Measurements from ENCODE around the gene CACNA1B. TPM values are rescaled to one million over a fixed set of nuclear protein-coding genes. Genes with fewer than 3 reads are reported as not detected.

The CACNA1B gene
- total RNA-seq, 1 experiment from 2014 or later: not detected

DNA sequence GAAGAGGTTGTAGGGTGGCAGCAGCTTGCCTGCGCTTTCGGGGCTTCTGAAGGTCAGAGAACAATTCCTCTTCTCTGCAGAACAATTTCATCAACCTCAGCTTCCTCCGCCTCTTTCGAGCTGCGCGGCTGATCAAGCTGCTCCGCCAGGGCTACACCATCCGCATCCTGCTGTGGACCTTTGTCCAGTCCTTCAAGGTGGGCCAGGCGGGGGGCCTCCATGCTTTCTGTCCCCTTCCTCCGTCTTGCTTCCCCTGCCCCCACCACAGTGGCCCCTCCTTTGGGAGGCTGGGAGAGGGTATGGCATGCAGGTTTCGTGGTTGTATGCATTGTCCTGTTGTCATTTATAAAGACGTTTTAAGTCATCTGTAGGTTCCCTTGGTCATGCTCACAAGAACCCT lies 195.8 kb downstream of the CACNA1B start:
- Histone ChIP-seq H4K20me1 (ENCODE audit: insufficient read depth, low read depth, low read length) (no peaks in the 10 kb centered on the region), H3K36me3 (ENCODE audit: insufficient read depth, low read length) (no peaks in the 10 kb centered on the region), H3K9ac (ENCODE audit: low read length) (no peak overlapping the region), H2AFZ (ENCODE audit: low read length) (no peak overlapping the region), H3K27me3 (ENCODE audit: low read length) (no peaks in the 10 kb centered on the region), H3K9me3 (ENCODE audit: low read length) (no peaks in the 10 kb centered on the region), H3K4me2 (ENCODE audit: low read depth, low read length, poor library complexity, severe bottlenecking) (no peak overlapping the region), H3K4me1 (ENCODE audit: low read length) (no peaks in the 10 kb centered on the region), H3K4me3 (ENCODE audit: low read length) (no peak overlapping the region), H3K27ac (ENCODE audit: low read length) (no peak overlapping the region), H3K9me2 (replicated peaks; ENCODE audit: insufficient read depth, low read length) (no peaks in the 10 kb centered on the region), H3K79me2 (ENCODE audit: low read length) (no peaks in the 10 kb centered on the region)
- no peak for DNase-seq

DNA sequence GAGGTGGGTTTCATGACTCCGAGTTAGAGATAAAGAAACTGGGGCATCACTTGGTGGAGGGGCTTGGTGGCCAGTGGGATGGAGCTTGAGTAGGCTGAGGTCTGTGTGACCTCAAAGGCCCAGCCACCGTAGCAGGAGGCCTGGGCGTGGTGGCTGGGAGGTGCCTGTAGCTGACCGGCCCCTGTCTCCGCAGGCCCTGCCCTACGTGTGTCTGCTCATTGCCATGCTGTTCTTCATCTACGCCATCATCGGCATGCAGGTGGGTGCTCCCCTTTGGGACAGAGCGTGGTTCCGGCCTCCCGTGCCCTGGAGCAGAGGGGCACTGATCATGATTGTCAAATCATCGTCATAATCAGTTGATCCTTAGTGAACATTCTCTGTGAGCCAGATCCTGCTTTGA lies 196.2 kb downstream of the CACNA1B start:
- Histone ChIP-seq H3K36me3 (ENCODE audit: insufficient read depth, low read length) (no peaks in the 10 kb centered on the region), H3K27ac (ENCODE audit: low read length) (no peak overlapping the region), H3K4me1 (ENCODE audit: low read length) (no peaks in the 10 kb centered on the region), H3K27me3 (ENCODE audit: low read length) (no peaks in the 10 kb centered on the region), H2AFZ (ENCODE audit: low read length) (no peak overlapping the region), H3K9me3 (ENCODE audit: low read length) (no peaks in the 10 kb centered on the region), H3K9me2 (replicated peaks; ENCODE audit: insufficient read depth, low read length) (no peaks in the 10 kb centered on the region), H3K9ac (ENCODE audit: low read length) (no peak overlapping the region), H4K20me1 (ENCODE audit: insufficient read depth, low read depth, low read length) (no peaks in the 10 kb centered on the region), H3K4me2 (ENCODE audit: low read depth, low read length, poor library complexity, severe bottlenecking) (no peak overlapping the region), H3K4me3 (ENCODE audit: low read length) (no peak overlapping the region), H3K79me2 (ENCODE audit: low read length) (no peaks in the 10 kb centered on the region)
- DNase-seq: no peak

DNA sequence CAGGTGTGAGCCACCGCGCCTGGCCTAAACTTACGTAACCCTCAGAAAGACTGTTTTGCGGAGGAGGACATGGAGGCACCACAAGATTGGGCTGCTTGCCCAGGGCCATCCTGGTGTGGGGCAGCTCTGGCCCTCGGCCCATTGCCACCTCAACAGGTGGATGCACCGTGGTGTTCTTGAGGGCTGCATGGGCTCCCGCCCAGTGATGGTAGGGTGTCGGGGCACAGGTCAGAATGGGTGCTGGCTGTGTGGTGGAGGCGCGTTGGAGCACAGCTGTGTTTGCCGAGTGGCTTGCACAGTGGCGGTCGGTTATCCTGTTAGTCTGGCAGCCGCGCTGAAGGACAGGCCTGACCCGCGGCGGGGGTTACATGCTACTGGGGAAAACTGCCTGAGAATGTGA lies 196.9 kb downstream of the CACNA1B start:
- no peaks in the 10 kb centered on the region for H3K9me3 ChIP-seq (ENCODE audit: low read length)
- no peak overlapping the region for H3K27ac ChIP-seq (ENCODE audit: low read length)
- no peak overlapping the region for H3K9ac ChIP-seq (ENCODE audit: low read length)
- H3K4me2 ChIP-seq (ENCODE audit: low read depth, low read length, poor library complexity, severe bottlenecking): no peak overlapping the region
- no peak for DNase-seq
- no peaks in the 10 kb centered on the region for H3K4me1 ChIP-seq (ENCODE audit: low read length)
- H3K9me2 ChIP-seq (replicated peaks; ENCODE audit: insufficient read depth, low read length): no peaks in the 10 kb centered on the region
- H3K79me2 ChIP-seq (ENCODE audit: low read length): no peaks in the 10 kb centered on the region
- no peaks in the 10 kb centered on the region for H3K27me3 ChIP-seq (ENCODE audit: low read length)
- H2AFZ ChIP-seq (ENCODE audit: low read length): no peak overlapping the region
- H3K36me3 ChIP-seq (ENCODE audit: insufficient read depth, low read length): no peaks in the 10 kb centered on the region
- H4K20me1 ChIP-seq (ENCODE audit: insufficient read depth, low read depth, low read length): no peaks in the 10 kb centered on the region
- H3K4me3 ChIP-seq (ENCODE audit: low read length): no peak overlapping the region

DNA sequence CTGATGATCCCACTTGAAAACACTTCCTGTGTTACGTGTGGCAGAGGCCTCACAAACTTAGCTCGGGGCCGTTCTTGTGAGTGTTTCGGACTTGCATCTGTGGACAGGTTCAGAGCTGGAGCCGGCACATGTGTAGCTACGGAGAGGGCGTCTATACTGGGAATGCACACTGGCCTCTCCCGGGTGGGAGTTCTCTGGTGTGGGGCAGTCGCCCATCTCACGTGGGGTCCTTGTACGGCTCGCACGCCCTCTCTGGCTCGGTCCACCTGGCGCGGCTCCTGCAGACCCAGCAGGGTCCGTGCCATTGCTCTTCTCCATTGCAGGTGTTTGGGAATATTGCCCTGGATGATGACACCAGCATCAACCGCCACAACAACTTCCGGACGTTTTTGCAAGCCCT lies 197.9 kb downstream of the CACNA1B start:
- H3K9me3 ChIP-seq (ENCODE audit: low read length): no peaks in the 10 kb centered on the region
- H3K27ac ChIP-seq (ENCODE audit: low read length): no peak overlapping the region
- no peaks in the 10 kb centered on the region for H3K4me1 ChIP-seq (ENCODE audit: low read length)
- H3K9ac ChIP-seq (ENCODE audit: low read length): no peak overlapping the region
- H3K36me3 ChIP-seq (ENCODE audit: insufficient read depth, low read length): no peaks in the 10 kb centered on the region
- H3K4me3 ChIP-seq (ENCODE audit: low read length): no peak overlapping the region
- no peaks in the 10 kb centered on the region for H3K79me2 ChIP-seq (ENCODE audit: low read length)
- no peak overlapping the region for H2AFZ ChIP-seq (ENCODE audit: low read length)
- no peaks in the 10 kb centered on the region for H3K9me2 ChIP-seq (replicated peaks; ENCODE audit: insufficient read depth, low read length)
- no peaks in the 10 kb centered on the region for H4K20me1 ChIP-seq (ENCODE audit: insufficient read depth, low read depth, low read length)
- H3K27me3 ChIP-seq (ENCODE audit: low read length): no peaks in the 10 kb centered on the region
- no peak overlapping the region for H3K4me2 ChIP-seq (ENCODE audit: low read depth, low read length, poor library complexity, severe bottlenecking)
- no peak for DNase-seq

DNA sequence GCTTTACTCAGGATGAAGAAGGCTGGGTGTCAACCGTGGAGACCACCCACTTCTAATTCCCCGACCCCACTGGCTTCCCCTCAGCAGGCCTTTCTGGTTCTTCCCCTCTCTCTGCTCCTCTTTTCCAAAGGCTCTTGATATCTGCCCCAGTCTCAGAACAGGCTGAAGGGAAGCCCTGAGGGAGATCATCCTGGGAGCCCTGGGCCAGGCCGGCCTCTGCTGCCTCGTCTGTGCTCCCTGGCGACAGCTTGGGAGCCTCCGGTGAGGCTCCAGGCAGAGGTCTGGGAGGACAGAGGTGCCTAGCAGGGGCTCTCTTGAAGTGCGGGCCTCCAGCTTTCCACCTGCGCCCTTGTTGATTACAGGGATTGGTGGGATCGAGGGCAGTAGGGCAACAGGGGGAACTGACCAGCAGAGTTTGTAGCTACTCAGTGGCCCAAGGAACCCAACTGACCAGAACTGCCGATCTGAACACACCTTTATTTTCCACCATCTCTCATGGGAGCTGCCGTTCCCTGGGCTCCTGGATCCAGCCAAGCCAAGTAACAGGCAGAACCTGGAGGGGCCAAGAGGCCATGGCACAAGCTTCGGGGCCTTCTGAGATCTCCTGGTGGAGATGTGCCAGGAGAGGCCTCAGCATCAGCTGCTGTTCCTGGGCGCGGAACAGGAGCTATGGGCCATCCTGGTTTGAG lies 198.5 kb downstream of the CACNA1B start:
- H3K9ac ChIP-seq (ENCODE audit: low read length): no peak overlapping the region
- no peak for DNase-seq
- H3K79me2 ChIP-seq (ENCODE audit: low read length): no peaks in the 10 kb centered on the region
- H3K4me3 ChIP-seq (ENCODE audit: low read length): no peak overlapping the region
- no peaks in the 10 kb centered on the region for H3K9me2 ChIP-seq (replicated peaks; ENCODE audit: insufficient read depth, low read length)
- no peaks in the 10 kb centered on the region for H3K36me3 ChIP-seq (ENCODE audit: insufficient read depth, low read length)
- no peak overlapping the region for H3K4me2 ChIP-seq (ENCODE audit: low read depth, low read length, poor library complexity, severe bottlenecking)
- no peaks in the 10 kb centered on the region for H3K9me3 ChIP-seq (ENCODE audit: low read length)
- H3K27ac ChIP-seq (ENCODE audit: low read length): no peak overlapping the region
- H3K4me1 ChIP-seq (ENCODE audit: low read length): no peaks in the 10 kb centered on the region
- H2AFZ ChIP-seq (ENCODE audit: low read length): no peak overlapping the region
- H3K27me3 ChIP-seq (ENCODE audit: low read length): no peaks in the 10 kb centered on the region
- no peaks in the 10 kb centered on the region for H4K20me1 ChIP-seq (ENCODE audit: insufficient read depth, low read depth, low read length)

DNA sequence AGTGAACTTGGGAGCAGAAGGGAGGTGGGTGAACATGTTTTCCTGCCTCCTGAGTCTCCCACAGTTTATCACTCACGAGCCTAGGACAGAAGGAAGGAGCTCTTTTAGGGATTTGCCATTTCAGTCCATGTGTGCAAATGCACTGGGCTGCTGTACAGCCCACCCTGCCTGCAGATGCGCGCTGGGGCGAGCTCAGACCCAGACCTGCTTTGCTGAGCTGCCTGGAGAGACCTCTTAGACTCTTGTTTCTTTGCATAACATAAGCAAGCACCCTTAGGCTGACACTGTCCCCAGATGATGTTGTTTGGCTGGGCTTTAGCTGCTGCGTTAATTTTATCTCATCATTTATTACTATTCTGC lies 199.0 kb downstream of the CACNA1B start:
- no peak for DNase-seq
- H3K9me3 ChIP-seq (ENCODE audit: low read length): no peaks in the 10 kb centered on the region
- H3K27me3 ChIP-seq (ENCODE audit: low read length): no peaks in the 10 kb centered on the region

DNA sequence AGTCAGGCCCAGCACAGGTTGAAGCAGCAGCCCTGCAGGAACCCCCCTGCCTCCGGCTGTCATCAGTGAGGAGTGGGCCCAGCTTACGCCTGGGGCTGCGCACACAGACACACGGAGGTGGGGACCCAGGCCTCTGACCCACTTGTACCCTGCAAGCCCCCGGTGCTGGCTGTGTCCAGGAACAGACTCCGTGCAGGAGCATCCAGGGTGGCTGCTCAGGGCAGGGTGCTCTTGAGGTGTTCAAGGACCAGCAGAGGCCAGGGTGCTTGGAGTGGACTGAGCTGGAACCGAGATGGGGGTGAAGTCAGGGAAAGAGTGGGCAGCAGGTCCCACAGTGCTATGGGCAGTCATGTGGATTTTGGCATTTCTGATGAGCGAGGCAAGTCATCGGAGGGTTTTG lies 199.5 kb downstream of the CACNA1B start:
- Histone ChIP-seq H3K9ac (ENCODE audit: low read length) (no peak overlapping the region), H3K9me3 (ENCODE audit: low read length) (no peaks in the 10 kb centered on the region), H3K4me1 (ENCODE audit: low read length) (no peaks in the 10 kb centered on the region), H3K36me3 (ENCODE audit: insufficient read depth, low read length) (no peaks in the 10 kb centered on the region), H2AFZ (ENCODE audit: low read length) (no peak overlapping the region), H3K4me2 (ENCODE audit: low read depth, low read length, poor library complexity, severe bottlenecking) (no peak overlapping the region), H3K9me2 (replicated peaks; ENCODE audit: insufficient read depth, low read length) (no peaks in the 10 kb centered on the region), H3K27ac (ENCODE audit: low read length) (no peak overlapping the region), H4K20me1 (ENCODE audit: insufficient read depth, low read depth, low read length) (no peaks in the 10 kb centered on the region), H3K79me2 (ENCODE audit: low read length) (no peaks in the 10 kb centered on the region), H3K4me3 (ENCODE audit: low read length) (no peak overlapping the region), H3K27me3 (ENCODE audit: low read length) (no peaks in the 10 kb centered on the region)
- DNase-seq: no peak

More for the DNA sequence above, 199.0 kb downstream of the CACNA1B start:
- H3K4me2 ChIP-seq (ENCODE audit: low read depth, low read length, poor library complexity, severe bottlenecking): no peak overlapping the region
- H3K79me2 ChIP-seq (ENCODE audit: low read length): no peaks in the 10 kb centered on the region
- no peak overlapping the region for H3K27ac ChIP-seq (ENCODE audit: low read length)
- no peaks in the 10 kb centered on the region for H3K4me1 ChIP-seq (ENCODE audit: low read length)
- no peaks in the 10 kb centered on the region for H4K20me1 ChIP-seq (ENCODE audit: insufficient read depth, low read depth, low read length)
- no peaks in the 10 kb centered on the region for H3K9me2 ChIP-seq (replicated peaks; ENCODE audit: insufficient read depth, low read length)
- H3K9ac ChIP-seq (ENCODE audit: low read length): no peak overlapping the region
- H2AFZ ChIP-seq (ENCODE audit: low read length): no peak overlapping the region
- no peaks in the 10 kb centered on the region for H3K36me3 ChIP-seq (ENCODE audit: insufficient read depth, low read length)
- H3K4me3 ChIP-seq (ENCODE audit: low read length): no peak overlapping the region

DNA sequence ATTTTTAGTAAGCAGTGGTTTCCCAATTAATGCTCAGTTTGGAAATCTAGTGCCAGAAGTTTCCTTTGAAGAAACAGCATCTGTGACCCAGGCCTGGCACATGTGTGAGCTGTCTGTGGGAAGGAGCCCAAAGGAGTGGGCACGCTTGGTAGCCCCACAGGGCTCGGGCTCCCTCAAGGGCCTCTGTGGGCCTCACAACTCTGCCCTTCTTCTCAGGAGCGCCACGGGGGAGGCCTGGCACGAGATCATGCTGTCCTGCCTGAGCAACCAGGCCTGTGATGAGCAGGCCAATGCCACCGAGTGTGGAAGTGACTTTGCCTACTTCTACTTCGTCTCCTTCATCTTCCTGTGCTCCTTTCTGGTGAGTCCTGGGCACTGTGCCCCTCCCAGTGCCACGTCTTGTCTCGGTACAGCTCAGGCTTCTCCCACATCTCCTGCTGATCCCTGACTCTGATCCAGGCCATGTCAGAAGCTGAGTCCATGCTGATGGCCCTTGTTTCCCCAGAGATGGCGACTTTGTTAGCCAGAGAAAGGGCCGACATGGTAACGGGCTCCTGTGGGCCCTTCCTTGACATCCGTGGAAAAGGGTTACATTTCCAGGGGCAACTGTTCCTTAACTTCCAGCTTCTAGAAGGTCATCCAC lies 200.4 kb downstream of the CACNA1B start:
- Histone ChIP-seq H3K79me2 (ENCODE audit: low read length) (no peaks in the 10 kb centered on the region), H3K9me2 (replicated peaks; ENCODE audit: insufficient read depth, low read length) (no peaks in the 10 kb centered on the region), H3K4me1 (ENCODE audit: low read length) (no peaks in the 10 kb centered on the region), H3K36me3 (ENCODE audit: insufficient read depth, low read length) (no peaks in the 10 kb centered on the region), H3K9ac (ENCODE audit: low read length) (no peak overlapping the region), H3K4me2 (ENCODE audit: low read depth, low read length, poor library complexity, severe bottlenecking) (no peak overlapping the region), H2AFZ (ENCODE audit: low read length) (no peak overlapping the region), H4K20me1 (ENCODE audit: insufficient read depth, low read depth, low read length) (no peaks in the 10 kb centered on the region), H3K4me3 (ENCODE audit: low read length) (no peak overlapping the region), H3K27me3 (ENCODE audit: low read length) (no peaks in the 10 kb centered on the region), H3K27ac (ENCODE audit: low read length) (no peak overlapping the region), H3K9me3 (ENCODE audit: low read length) (no peaks in the 10 kb centered on the region)
- no peak for DNase-seq

Data from Karpas-422 (cell line).